ENCODE results near the gene TEAD4. TPM values are rescaled to one million over a fixed set of nuclear protein-coding genes. Genes with fewer than 3 reads are reported as not detected.
A peak's percentile ranks its signal among the peaks of the same experiment; 100 is the strongest.

TEAD4 gene
- polyA plus RNA-seq, 1 experiment: 10.3 TPM

DNA sequence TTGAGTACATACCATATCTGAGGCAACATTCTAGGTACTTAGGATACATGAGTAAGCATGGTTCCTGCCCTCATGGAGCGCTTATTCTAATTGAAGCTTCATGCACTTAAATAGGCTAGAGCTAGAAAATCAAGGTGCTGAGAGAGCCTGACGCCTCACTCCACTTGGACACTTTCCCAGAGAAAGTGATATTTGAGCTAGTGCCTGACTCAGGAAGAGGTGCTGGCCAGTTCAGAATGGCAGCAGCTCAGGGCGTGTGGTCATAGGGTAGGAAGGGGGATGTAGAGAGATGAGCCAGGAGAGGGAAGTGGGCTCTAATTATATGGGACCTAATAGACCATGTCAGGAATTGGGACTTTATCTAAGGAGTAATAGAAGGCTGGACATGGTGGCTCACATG lies 35.2 kb upstream of the TEAD4 start:
- no peak for DNase-seq (ENCODE audit: low read depth, low spot score)
- POLR2A ChIA-PET: no interaction called here
- Histone ChIP-seq H3K27ac (ENCODE audit: low read depth, low read length) (no peak overlapping the region), H3K9me3 (ENCODE audit: control insufficient read depth, insufficient read depth, low read length) (no peaks in the 10 kb centered on the region), H3K4me3 (ENCODE audit: low read depth, low read length) (no peak overlapping the region), H3K27me3 (ENCODE audit: control insufficient read depth, insufficient read depth, low read length) (no peaks in the 10 kb centered on the region)
- CTCF ChIA-PET: no interaction called here
- no peak for TF ChIP-seq CTCF (IDR thresholded peaks at IDR 0.05; ENCODE audit: low read depth, low read length)

- Histone ChIP-seq H3K27me3 (ENCODE audit: control insufficient read depth, insufficient read depth, low read length) (no peaks in the 10 kb centered on the region), H3K4me3 (ENCODE audit: low read depth, low read length) (no peak overlapping the region), H3K27ac (ENCODE audit: low read depth, low read length) (peak overlapping the region; percentile 33), H3K9me3 (ENCODE audit: control insufficient read depth, insufficient read depth, low read length) (no peaks in the 10 kb centered on the region)
- no peak for DNase-seq (ENCODE audit: low read depth, low spot score)
- no peak for TF ChIP-seq CTCF (IDR thresholded peaks at IDR 0.05; ENCODE audit: low read depth, low read length)
- CTCF ChIA-PET: interaction anchor here (0.5 to 1.1 kb wide), 2 partner anchors 40 to 109 kb away, joined by 3 to 4 read pairs; no protein-coding TSS in a partner anchor
- POLR2A ChIA-PET: no interaction called here
Measured at GRCh38 chr12:2925322-2925995, 33.7 kb upstream of the TEAD4 start.

- DNase-seq (ENCODE audit: low read depth, low spot score): no peak
- no peaks in the 10 kb centered on the region for H3K9me3 ChIP-seq (ENCODE audit: control insufficient read depth, insufficient read depth, low read length)
- CTCF ChIA-PET: no interaction called here
- H3K4me3 ChIP-seq (ENCODE audit: low read depth, low read length): no peak overlapping the region
- no peak overlapping the region for H3K27ac ChIP-seq (ENCODE audit: low read depth, low read length)
- POLR2A ChIA-PET: no interaction called here
- H3K27me3 ChIP-seq (ENCODE audit: control insufficient read depth, insufficient read depth, low read length): no peaks in the 10 kb centered on the region
- TF ChIP-seq CTCF (IDR thresholded peaks at IDR 0.05; ENCODE audit: low read depth, low read length): no peak
Measured at GRCh38 chr12:2930865-2931264, 28.3 kb upstream of the TEAD4 start.

- no peak overlapping the region for H3K27ac ChIP-seq (ENCODE audit: low read depth, low read length)
- H3K9me3 ChIP-seq (ENCODE audit: control insufficient read depth, insufficient read depth, low read length): no peaks in the 10 kb centered on the region
- ChIA-PET CTCF (no interaction called here), POLR2A (no interaction called here)
- no peak overlapping the region for H3K4me3 ChIP-seq (ENCODE audit: low read depth, low read length)
- TF ChIP-seq CTCF (IDR thresholded peaks at IDR 0.05; ENCODE audit: low read depth, low read length): no peak
- no peaks in the 10 kb centered on the region for H3K27me3 ChIP-seq (ENCODE audit: control insufficient read depth, insufficient read depth, low read length)
- DNase-seq (ENCODE audit: low read depth, low spot score): no peak
Measured at GRCh38 chr12:2933586-2933985, 25.6 kb upstream of the TEAD4 start.

- H3K27ac ChIP-seq (ENCODE audit: low read depth, low read length): no peak overlapping the region
- no peaks in the 10 kb centered on the region for H3K9me3 ChIP-seq (ENCODE audit: control insufficient read depth, insufficient read depth, low read length)
- no peak for TF ChIP-seq CTCF (IDR thresholded peaks at IDR 0.05; ENCODE audit: low read depth, low read length)
Measured at GRCh38 chr12:2934371-2934770, 24.8 kb upstream of the TEAD4 start.

More at GRCh38 chr12:2934371-2934770, 24.8 kb upstream of the TEAD4 start:
- Histone ChIP-seq H3K4me3 (ENCODE audit: low read depth, low read length) (no peak overlapping the region), H3K27me3 (ENCODE audit: control insufficient read depth, insufficient read depth, low read length) (no peaks in the 10 kb centered on the region)
- CTCF ChIA-PET: no interaction called here
- POLR2A ChIA-PET: no interaction called here
- DNase-seq (ENCODE audit: low read depth, low spot score): no peak

All from AG04450 (cell line).